ENCODE results near the gene CT45A1. TPM values are rescaled to one million over a fixed set of nuclear protein-coding genes. Genes with fewer than 3 reads are reported as not detected.
A peak's percentile ranks its signal among the peaks of the same experiment; 100 is the strongest.
"Not testable (repeated sequence)": the region's sequence is repeated elsewhere in the genome, so short reads cannot be mapped to it uniquely, and the experiment has no call there.

Gene CT45A1
- total RNA-seq, 5 donors from 2014 or later (not counting 1 experiment from before 2014, with no cell fraction given) = not detected

GRCh38 chrX:135713795-135714194 is 356 bp downstream of the CT45A1 start:
- H3K4me1 ChIP-seq (ENCODE audit: control insufficient read depth in 1 of 2, extremely low read depth in 1 of 2, insufficient read depth in 2 of 2, low read length in 2 of 2) = no peaks in the 10 kb centered on the region
- DNase-seq (no peak), ATAC-seq (replicated peaks in 1 of 4) (no peak)
- Mint-ChIP-seq H3K4me1 (no peaks in the 10 kb centered on the region), H3K27me3 (peaks cover 0 to 7% of the 10 kb centered on the region in 2 donors), H3K27ac (no peak overlapping the region), H3K36me3 (no peaks in the 10 kb centered on the region), H3K4me3 (no peak overlapping the region), H3K9me3 (no peaks in the 10 kb centered on the region)
- ChIA-PET CTCF (no interaction called here), POLR2A (no interaction called here)
- 100% methylated on average over 5 of the region's 20 CpGs for WGBS (ENCODE audit: insufficient coverage)
- no peaks in the 10 kb centered on the region for H3K36me3 ChIP-seq (ENCODE audit: control insufficient read depth in 2 of 2, extremely low read depth in 1 of 2, insufficient read depth in 1 of 2, low read length in 1 of 2)
- H3K9me3 ChIP-seq = no peaks in the 10 kb centered on the region
- H3K4me3 ChIP-seq (ENCODE audit: control insufficient read depth in 1 of 2, extremely low read depth in 1 of 2, low read length in 1 of 2) = no peak overlapping the region
- H3K27ac ChIP-seq (ENCODE audit: low read length) = no peak overlapping the region
- no peaks in the 10 kb centered on the region for H3K27me3 ChIP-seq (replicated peaks in 1 of 2; ENCODE audit: control insufficient read depth in 2 of 2, extremely low read depth in 1 of 2, insufficient read depth in 2 of 2, low read length in 1 of 2)

GRCh38 chrX:135734666-135735065 is 21.2 kb downstream of the CT45A1 start:
- ATAC-seq (replicated peaks in 1 of 4); H3K36me3 ChIP-seq (ENCODE audit: control insufficient read depth in 2 of 2, extremely low read depth in 1 of 2, insufficient read depth in 1 of 2, low read length in 1 of 2); H3K4me3 ChIP-seq (ENCODE audit: control insufficient read depth in 1 of 2, extremely low read depth in 1 of 2, low read length in 1 of 2); H3K9me3 Mint-ChIP-seq; H3K4me1 Mint-ChIP-seq; POLR2A ChIA-PET; H3K4me1 ChIP-seq (ENCODE audit: control insufficient read depth in 1 of 2, extremely low read depth in 1 of 2, insufficient read depth in 2 of 2, low read length in 2 of 2); H3K4me3 Mint-ChIP-seq; H3K36me3 Mint-ChIP-seq; H3K9me3 ChIP-seq; H3K27me3 Mint-ChIP-seq; H3K27me3 ChIP-seq (replicated peaks in 1 of 2; ENCODE audit: control insufficient read depth in 2 of 2, extremely low read depth in 1 of 2, insufficient read depth in 2 of 2, low read length in 1 of 2); H3K27ac Mint-ChIP-seq; DNase-seq; H3K27ac ChIP-seq (ENCODE audit: low read length); CTCF ChIA-PET: not testable (repeated sequence)
- no CpG with 5 or more reads among the region's 5 CpGs for WGBS (ENCODE audit: insufficient coverage)

GRCh38 chrX:135737366-135738071 is 24.1 kb downstream of the CT45A1 start:
- Mint-ChIP-seq H3K27me3 (peaks cover 0 to 10% of the 10 kb centered on the region in 2 donors), H3K4me3 (no peak overlapping the region), H3K36me3 (no peaks in the 10 kb centered on the region), H3K9me3 (no peaks in the 10 kb centered on the region), H3K4me1 (peaks cover 0 to 2% (median 0%) of the 10 kb centered on the region in 3 donors), H3K27ac (no peak overlapping the region)
- H3K9me3 ChIP-seq = no peaks in the 10 kb centered on the region
- peak in 1 of 35 experiments; percentile 1 for DNase-seq
- H3K27ac ChIP-seq (ENCODE audit: low read length) = no peak overlapping the region
- no peaks in the 10 kb centered on the region for H3K36me3 ChIP-seq (ENCODE audit: control insufficient read depth in 2 of 2, extremely low read depth in 1 of 2, insufficient read depth in 1 of 2, low read length in 1 of 2)
- H3K4me3 ChIP-seq (ENCODE audit: control insufficient read depth in 1 of 2, extremely low read depth in 1 of 2, low read length in 1 of 2) = no peak overlapping the region
- no peaks in the 10 kb centered on the region for H3K27me3 ChIP-seq (replicated peaks in 1 of 2; ENCODE audit: control insufficient read depth in 2 of 2, extremely low read depth in 1 of 2, insufficient read depth in 2 of 2, low read length in 1 of 2)
- WGBS (ENCODE audit: insufficient coverage) = 11% methylated on average over 3 of the region's 4 CpGs
- no peak for ATAC-seq (replicated peaks in 1 of 4)
- no peaks in the 10 kb centered on the region for H3K4me1 ChIP-seq (ENCODE audit: control insufficient read depth in 1 of 2, extremely low read depth in 1 of 2, insufficient read depth in 2 of 2, low read length in 2 of 2)
- ChIA-PET POLR2A (no interaction called here), CTCF (no interaction called here)

- H3K4me1 Mint-ChIP-seq = peaks cover 0 to 2% (median 0%) of the 10 kb centered on the region in 3 donors
- H3K4me3 Mint-ChIP-seq = no peak overlapping the region
- ATAC-seq (replicated peaks in 1 of 4) (peak in 3 of 4 experiments; percentile 34 to 54 (median 53)), DNase-seq (peak in 28 of 35 experiments; percentile 2 to 48 (median 20))
- Histone ChIP-seq H3K36me3 (ENCODE audit: control insufficient read depth in 2 of 2, extremely low read depth in 1 of 2, insufficient read depth in 1 of 2, low read length in 1 of 2) (no peaks in the 10 kb centered on the region), H3K27me3 (replicated peaks in 1 of 2; ENCODE audit: control insufficient read depth in 2 of 2, extremely low read depth in 1 of 2, insufficient read depth in 2 of 2, low read length in 1 of 2) (no peaks in the 10 kb centered on the region), H3K4me1 (ENCODE audit: control insufficient read depth in 1 of 2, extremely low read depth in 1 of 2, insufficient read depth in 2 of 2, low read length in 2 of 2) (no peaks in the 10 kb centered on the region), H3K27ac (ENCODE audit: low read length) (no peak overlapping the region), H3K4me3 (ENCODE audit: control insufficient read depth in 1 of 2, extremely low read depth in 1 of 2, low read length in 1 of 2) (no peak overlapping the region), H3K9me3 (no peaks in the 10 kb centered on the region)
- no peaks in the 10 kb centered on the region for H3K36me3 Mint-ChIP-seq
- no peaks in the 10 kb centered on the region for H3K9me3 Mint-ChIP-seq
- 36% methylated on average over 9 of the region's 18 CpGs for WGBS (ENCODE audit: insufficient coverage)
- POLR2A ChIA-PET = no interaction called here
- H3K27me3 Mint-ChIP-seq = peaks cover 0 to 12% of the 10 kb centered on the region in 2 donors
- no peak overlapping the region for H3K27ac Mint-ChIP-seq
- CTCF ChIA-PET = no interaction called here
These were observed 27.3 kb downstream of the CT45A1 start for GRCh38 chrX:135740681-135741149.

- no peaks in the 10 kb centered on the region for H3K9me3 Mint-ChIP-seq
- H3K36me3 Mint-ChIP-seq = no peaks in the 10 kb centered on the region
- Histone ChIP-seq H3K4me1 (ENCODE audit: control insufficient read depth in 1 of 2, extremely low read depth in 1 of 2, insufficient read depth in 2 of 2, low read length in 2 of 2) (no peaks in the 10 kb centered on the region), H3K4me3 (ENCODE audit: control insufficient read depth in 1 of 2, extremely low read depth in 1 of 2, low read length in 1 of 2) (no peak overlapping the region), H3K9me3 (no peaks in the 10 kb centered on the region), H3K27me3 (replicated peaks in 1 of 2; ENCODE audit: control insufficient read depth in 2 of 2, extremely low read depth in 1 of 2, insufficient read depth in 2 of 2, low read length in 1 of 2) (no peaks in the 10 kb centered on the region), H3K36me3 (ENCODE audit: control insufficient read depth in 2 of 2, extremely low read depth in 1 of 2, insufficient read depth in 1 of 2, low read length in 1 of 2) (no peaks in the 10 kb centered on the region), H3K27ac (ENCODE audit: low read length) (no peak overlapping the region)
- no peak overlapping the region for H3K27ac Mint-ChIP-seq
- no CpG with 5 or more reads among the region's 23 CpGs for WGBS (ENCODE audit: insufficient coverage)
- no peak for ATAC-seq (replicated peaks in 1 of 4)
- ChIA-PET POLR2A (no interaction called here), CTCF (no interaction called here)
- H3K4me1 Mint-ChIP-seq = peaks cover 0 to 2% (median 0%) of the 10 kb centered on the region in 3 donors
- no peak overlapping the region for H3K4me3 Mint-ChIP-seq
- DNase-seq = no peak
- peaks cover 0 to 14% of the 10 kb centered on the region in 2 donors for H3K27me3 Mint-ChIP-seq
These were observed 27.8 kb downstream of the CT45A1 start for GRCh38 chrX:135741192-135741715.

- DNase-seq; H3K27ac ChIP-seq (ENCODE audit: low read length); H3K27ac Mint-ChIP-seq; CTCF ChIA-PET; H3K4me3 ChIP-seq (ENCODE audit: control insufficient read depth in 1 of 2, extremely low read depth in 1 of 2, low read length in 1 of 2); H3K27me3 ChIP-seq (replicated peaks in 1 of 2; ENCODE audit: control insufficient read depth in 2 of 2, extremely low read depth in 1 of 2, insufficient read depth in 2 of 2, low read length in 1 of 2); H3K9me3 Mint-ChIP-seq; H3K36me3 ChIP-seq (ENCODE audit: control insufficient read depth in 2 of 2, extremely low read depth in 1 of 2, insufficient read depth in 1 of 2, low read length in 1 of 2); H3K4me1 ChIP-seq (ENCODE audit: control insufficient read depth in 1 of 2, extremely low read depth in 1 of 2, insufficient read depth in 2 of 2, low read length in 2 of 2); ATAC-seq (replicated peaks in 1 of 4); H3K4me3 Mint-ChIP-seq; POLR2A ChIA-PET; H3K4me1 Mint-ChIP-seq; H3K36me3 Mint-ChIP-seq; H3K9me3 ChIP-seq: not testable (repeated sequence)
- H3K27me3 Mint-ChIP-seq = peaks cover 0 to 16% of the 10 kb centered on the region in 2 donors
- whole genome bisulfite sequencing (ENCODE audit: insufficient coverage) = no CpG with 5 or more reads among the region's 4 CpGs
These were observed 31.3 kb downstream of the CT45A1 start for GRCh38 chrX:135744739-135745138.
